ENCODE results near the gene PIK3CG. TPM values are rescaled to one million over a fixed set of nuclear protein-coding genes. Genes with fewer than 3 reads are reported as not detected.
"Not testable (repeated sequence)": the region's sequence is repeated elsewhere in the genome, so short reads cannot be mapped to it uniquely, and the experiment has no call there.

The PIK3CG gene
- total RNA-seq, 1 experiment from 2014 or later, result not detected

GRCh38 chr7:106871793-106872571 is 6.9 kb downstream of the PIK3CG start:
- no peaks in the 10 kb centered on the region for H3K9me3 ChIP-seq
- no peaks in the 10 kb centered on the region for H3K36me3 ChIP-seq
- no peak for DNase-seq
- H3K27me3 ChIP-seq, result no peaks in the 10 kb centered on the region
- H3K4me3 ChIP-seq, result no peak overlapping the region

- Histone ChIP-seq H3K4me3 (no peak overlapping the region), H3K27me3 (no peaks in the 10 kb centered on the region), H3K9me3 (no peaks in the 10 kb centered on the region), H3K36me3 (no peaks in the 10 kb centered on the region)
- no peak for DNase-seq
Measured at GRCh38 chr7:106872763-106873162, 7.7 kb downstream of the PIK3CG start.

DNA sequence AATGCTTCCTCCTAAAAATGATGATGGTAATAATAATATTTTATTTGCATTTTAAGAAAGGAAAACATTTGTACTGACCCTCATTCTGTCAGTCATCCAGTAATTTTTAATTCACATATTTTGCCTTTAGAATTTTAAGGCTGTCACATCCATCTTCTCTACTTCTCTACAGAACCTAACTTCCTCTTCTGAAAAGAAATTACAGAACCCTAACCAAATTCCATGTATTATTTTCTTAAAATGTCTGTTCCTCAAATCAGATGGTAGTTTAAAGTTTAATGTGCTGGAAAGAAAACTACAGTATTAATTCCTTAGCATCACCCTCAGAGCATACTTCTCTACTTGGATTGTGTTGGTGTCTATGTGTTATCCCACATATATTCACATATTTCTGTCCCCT is 9.0 kb downstream of the PIK3CG start:
- no peak for DNase-seq
- Histone ChIP-seq H3K4me3 (no peak overlapping the region), H3K36me3 (no peaks in the 10 kb centered on the region)

DNA sequence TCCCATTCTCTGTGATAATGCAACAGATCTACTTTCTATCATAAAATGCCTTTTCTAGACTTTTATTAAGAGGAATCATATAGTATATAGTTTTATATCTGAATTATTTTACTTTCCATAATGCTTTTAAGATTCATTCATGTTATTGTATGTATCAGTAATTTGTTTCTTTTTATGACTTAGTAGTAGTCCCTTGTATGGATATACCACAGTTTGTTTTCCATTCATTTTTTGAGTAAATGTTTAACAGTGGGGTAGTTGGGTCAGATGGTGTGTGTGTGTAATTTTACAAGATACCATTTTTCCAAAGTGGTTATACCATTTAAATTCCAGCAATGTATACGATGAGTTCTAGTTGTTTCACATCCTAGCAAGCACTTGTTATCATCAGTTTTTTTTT is 10.4 kb downstream of the PIK3CG start:
- DNase-seq, result no peak
- no peaks in the 10 kb centered on the region for H3K27me3 ChIP-seq
- H3K36me3 ChIP-seq, result no peaks in the 10 kb centered on the region
- no peaks in the 10 kb centered on the region for H3K9me3 ChIP-seq
- H3K4me3 ChIP-seq, result no peak overlapping the region

More for the DNA sequence above, 9.0 kb downstream of the PIK3CG start:
- no peaks in the 10 kb centered on the region for H3K9me3 ChIP-seq
- no peaks in the 10 kb centered on the region for H3K27me3 ChIP-seq

- H3K36me3 ChIP-seq, result no peaks in the 10 kb centered on the region
- no peaks in the 10 kb centered on the region for H3K9me3 ChIP-seq
- DNase-seq, result no peak
- no peaks in the 10 kb centered on the region for H3K27me3 ChIP-seq
- H3K4me3 ChIP-seq, result no peak overlapping the region
Measured at GRCh38 chr7:106878748-106879439, 13.8 kb downstream of the PIK3CG start.

DNA sequence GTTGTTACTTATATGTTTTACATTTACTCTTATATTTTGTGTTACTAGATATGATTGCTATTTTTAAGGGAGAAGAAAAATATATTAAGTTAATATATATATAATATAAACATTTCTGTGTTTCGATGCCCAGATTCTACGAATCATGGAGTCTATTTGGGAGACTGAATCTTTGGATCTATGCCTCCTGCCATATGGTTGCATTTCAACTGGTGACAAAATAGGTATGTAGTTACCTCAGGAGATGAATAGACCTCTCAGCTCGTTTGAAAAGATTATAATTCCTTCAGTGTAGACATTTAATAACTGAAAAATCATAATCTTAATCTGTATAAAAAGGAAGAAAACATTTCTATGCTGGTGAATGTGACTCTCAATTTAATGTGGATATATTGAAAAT is 16.9 kb downstream of the PIK3CG start:
- Histone ChIP-seq H3K4me3 (no peak overlapping the region), H3K36me3 (no peaks in the 10 kb centered on the region), H3K9me3 (no peaks in the 10 kb centered on the region), H3K27me3 (no peaks in the 10 kb centered on the region)
- no peak for DNase-seq

DNA sequence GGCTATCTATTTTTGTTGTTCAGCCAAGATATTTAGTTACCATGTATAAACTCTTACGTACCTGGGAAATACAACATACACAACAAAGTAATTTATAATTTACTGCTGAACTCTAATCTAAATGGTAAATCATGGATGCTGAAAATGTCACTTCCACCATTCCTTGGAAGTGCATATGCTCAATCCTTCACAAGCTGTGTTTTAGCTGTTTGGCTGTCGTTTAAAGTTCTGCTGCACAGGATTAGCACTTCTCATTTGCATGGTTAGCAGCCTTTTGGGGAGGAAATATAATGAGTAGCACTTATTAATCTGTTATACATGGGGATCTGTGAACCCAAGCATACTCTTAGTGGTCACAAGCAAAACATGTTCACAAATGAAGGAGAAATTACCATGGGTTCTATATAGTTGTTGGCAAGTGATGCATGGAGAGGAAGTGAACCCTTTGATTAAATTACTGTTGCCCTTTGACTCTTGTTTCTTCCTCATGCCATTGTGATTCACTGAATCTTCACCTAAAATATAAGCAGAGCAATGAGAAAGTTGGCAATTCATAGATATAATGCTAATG is 18.5 kb downstream of the PIK3CG start:
- no peak for DNase-seq

DNA sequence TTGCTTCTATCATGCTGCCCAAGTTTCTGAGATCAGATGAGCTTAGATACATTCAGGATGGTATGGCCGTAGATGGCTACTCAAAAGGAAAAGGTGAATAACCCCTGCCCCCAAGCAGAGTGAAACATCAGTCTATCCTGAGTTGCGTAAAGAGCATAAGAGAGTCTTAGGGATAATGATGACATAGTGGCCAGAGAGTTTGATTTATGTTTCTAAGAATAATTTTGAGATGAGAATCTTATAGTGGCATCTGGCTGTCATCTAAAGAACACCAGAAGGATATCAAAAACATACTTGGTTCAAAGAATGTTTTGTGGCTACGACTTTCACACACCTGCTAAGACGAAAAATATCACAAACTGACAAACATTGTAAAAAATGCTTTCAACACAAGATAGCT is 20.6 kb downstream of the PIK3CG start:
- no peak overlapping the region for H3K4me3 ChIP-seq
- no peaks in the 10 kb centered on the region for H3K27me3 ChIP-seq
- no peaks in the 10 kb centered on the region for H3K36me3 ChIP-seq
- DNase-seq, result no peak
- H3K9me3 ChIP-seq, result no peaks in the 10 kb centered on the region

More for the DNA sequence above, 18.5 kb downstream of the PIK3CG start:
- Histone ChIP-seq H3K36me3 (no peaks in the 10 kb centered on the region), H3K4me3 (no peak overlapping the region), H3K27me3 (no peaks in the 10 kb centered on the region), H3K9me3 (no peaks in the 10 kb centered on the region)

DNA sequence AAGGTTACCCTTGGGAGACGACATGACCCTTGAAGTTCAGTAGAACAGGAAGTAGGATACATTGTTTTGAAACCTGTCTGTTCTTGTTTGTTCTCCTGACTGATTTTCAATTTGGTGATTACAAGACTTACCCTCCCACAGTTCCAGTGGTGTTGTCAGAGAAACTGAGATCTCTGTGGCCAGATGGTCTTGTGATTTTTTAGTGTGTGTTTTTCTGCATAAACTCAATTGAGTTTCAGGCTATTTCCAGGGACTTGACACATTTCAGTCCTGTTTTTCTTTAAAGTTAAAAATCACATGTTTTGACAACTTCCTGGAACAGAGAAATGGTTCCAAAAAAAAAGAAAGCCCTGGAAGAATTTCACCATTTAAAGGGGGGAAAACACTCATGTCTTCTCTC is 22.3 kb downstream of the PIK3CG start:
- Histone ChIP-seq H3K36me3 (no peaks in the 10 kb centered on the region), H3K9me3 (no peaks in the 10 kb centered on the region), H3K27me3 (no peaks in the 10 kb centered on the region), H3K4me3 (no peak overlapping the region)
- DNase-seq, result no peak

DNA sequence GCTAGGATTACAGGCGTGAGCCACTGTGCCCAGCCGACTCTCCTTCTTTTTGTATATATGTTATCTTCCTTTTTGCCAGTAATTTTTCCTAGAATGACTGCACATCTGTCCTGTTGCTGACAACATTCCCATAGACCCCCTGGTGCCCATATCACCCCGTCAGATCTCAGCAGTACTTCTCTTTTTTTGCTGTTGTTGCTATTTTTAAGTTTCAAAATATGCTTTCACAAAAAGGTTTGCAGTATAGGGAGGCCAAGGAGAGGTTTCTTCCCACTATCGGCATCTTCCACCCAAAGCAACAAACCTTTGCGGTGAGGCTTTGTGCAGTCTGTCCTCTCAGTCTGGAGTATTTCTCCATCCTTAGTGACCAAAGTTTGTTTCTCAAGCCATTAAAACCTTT is 23.1 kb downstream of the PIK3CG start:
- H3K9me3 ChIP-seq, result no peaks in the 10 kb centered on the region
- no peaks in the 10 kb centered on the region for H3K36me3 ChIP-seq
- H3K27me3 ChIP-seq, result no peaks in the 10 kb centered on the region
- DNase-seq, result no peak
- no peak overlapping the region for H3K4me3 ChIP-seq

DNA sequence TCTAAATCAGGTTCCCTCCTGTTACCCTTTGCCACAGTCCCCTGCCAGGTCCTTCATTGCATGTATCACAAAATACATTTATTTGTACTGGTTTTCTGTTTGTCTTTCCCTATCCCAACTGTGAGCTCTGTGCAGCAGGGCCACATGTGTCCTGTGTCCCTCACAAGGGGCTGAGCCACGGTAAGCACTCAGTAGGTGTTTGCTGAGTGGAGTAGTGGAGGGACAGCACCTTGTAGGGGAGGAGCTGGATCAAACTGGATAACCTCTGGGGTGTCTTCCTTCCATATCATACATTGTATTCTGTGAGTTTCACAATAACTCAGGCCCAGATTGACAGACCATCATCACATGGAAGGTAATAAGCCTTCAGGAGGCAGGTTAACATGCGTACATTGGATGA is 25.9 kb downstream of the PIK3CG start:
- Histone ChIP-seq H3K9me3 (no peaks in the 10 kb centered on the region), H3K36me3 (no peaks in the 10 kb centered on the region), H3K4me3 (no peak overlapping the region), H3K27me3 (no peaks in the 10 kb centered on the region)
- no peak for DNase-seq

GRCh38 chr7:106891548-106892410 is 26.7 kb downstream of the PIK3CG start:
- Histone ChIP-seq H3K4me3 (no peak overlapping the region), H3K36me3 (no peaks in the 10 kb centered on the region), H3K9me3 (no peaks in the 10 kb centered on the region), H3K27me3 (no peaks in the 10 kb centered on the region)
- no peak for DNase-seq

GRCh38 chr7:106893591-106893990 is 28.5 kb downstream of the PIK3CG start:
- Histone ChIP-seq H3K9me3 (no peaks in the 10 kb centered on the region), H3K27me3 (no peaks in the 10 kb centered on the region), H3K4me3 (no peak overlapping the region), H3K36me3 (no peaks in the 10 kb centered on the region)
- no peak for DNase-seq

GRCh38 chr7:106895246-106895864 is 30.3 kb downstream of the PIK3CG start:
- Histone ChIP-seq H3K27me3 (no peaks in the 10 kb centered on the region), H3K9me3 (no peaks in the 10 kb centered on the region), H3K4me3 (no peak overlapping the region), H3K36me3 (no peaks in the 10 kb centered on the region)
- DNase-seq, result no peak

GRCh38 chr7:106896231-106896630 is 31.1 kb downstream of the PIK3CG start:
- DNase-seq, result no peak
- H3K4me3 ChIP-seq, result no peak overlapping the region
- H3K27me3 ChIP-seq, result no peaks in the 10 kb centered on the region
- H3K9me3 ChIP-seq, result no peaks in the 10 kb centered on the region
- H3K36me3 ChIP-seq, result no peaks in the 10 kb centered on the region

DNA sequence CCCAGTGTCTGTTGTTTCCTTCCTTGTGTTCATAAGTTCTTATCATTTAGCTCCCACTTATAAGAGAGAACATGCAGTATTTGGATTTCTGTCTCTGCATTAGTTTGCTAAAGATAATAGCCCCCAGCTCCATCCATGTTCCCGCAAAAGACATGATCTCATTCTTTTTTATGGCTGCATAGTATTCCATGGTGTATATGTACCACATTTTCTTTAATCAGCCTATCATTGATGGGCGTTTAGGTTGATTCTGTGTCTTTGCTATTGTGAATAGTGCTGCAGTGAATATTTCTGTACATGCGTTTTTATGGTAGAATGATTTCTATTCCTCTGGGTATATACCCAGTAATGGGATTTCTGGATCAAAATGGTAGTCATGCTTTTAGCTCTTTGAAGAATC is 32.5 kb downstream of the PIK3CG start:
- DNase-seq, H3K9me3 ChIP-seq, H3K36me3 ChIP-seq, H3K4me3 ChIP-seq, H3K27me3 ChIP-seq: not testable (repeated sequence)

DNA sequence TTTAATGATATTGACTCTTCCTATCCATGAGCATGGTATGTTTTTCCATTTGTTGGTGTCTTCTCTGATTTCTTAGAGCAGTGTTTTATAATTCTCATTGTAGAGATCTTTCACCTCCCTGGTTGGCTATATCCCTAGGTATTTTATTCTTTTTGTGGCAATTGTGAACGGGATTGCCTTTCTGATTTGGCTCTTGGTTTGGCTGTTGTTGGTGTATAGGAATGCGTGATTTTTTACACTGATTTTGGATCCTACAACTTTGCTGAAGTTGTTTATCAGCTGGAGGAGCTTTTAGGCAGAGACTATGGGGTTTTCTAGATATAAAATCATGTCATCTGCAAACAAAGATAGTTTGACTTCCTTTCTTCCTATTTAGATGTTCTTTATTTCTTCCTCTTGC is 33.9 kb downstream of the PIK3CG start:
- not testable (repeated sequence) for H3K36me3 ChIP-seq

More for the DNA sequence above, 33.9 kb downstream of the PIK3CG start:
- H3K27me3 ChIP-seq, DNase-seq, H3K9me3 ChIP-seq, H3K4me3 ChIP-seq: not testable (repeated sequence)

Measured in MG63 (cell line).